Measurements from ENCODE around the gene SPAG4.

The SPAG4 gene

GRCh38 chr20:35600176-35600992 lies 15.2 kb upstream of the SPAG4 start:
- no peak for DNase-seq

- DNase-seq, result peak in 1 of 2 experiments; percentile 10
Observed at GRCh38 chr20:35600993-35601973, 14.3 kb upstream of the SPAG4 start.

- DNase-seq, result no peak
Observed at GRCh38 chr20:35601990-35602389, 13.6 kb upstream of the SPAG4 start.

- no peak for DNase-seq
Observed at GRCh38 chr20:35602851-35603495, 12.7 kb upstream of the SPAG4 start.

GRCh38 chr20:35603695-35604448 lies 11.8 kb upstream of the SPAG4 start:
- DNase-seq, result no peak

GRCh38 chr20:35604449-35604747 lies 11.2 kb upstream of the SPAG4 start:
- no peak for DNase-seq

- DNase-seq, result no peak
Observed at GRCh38 chr20:35606127-35606526, 9.5 kb upstream of the SPAG4 start.

- DNase-seq, result no peak
Observed at GRCh38 chr20:35607003-35607735, 8.5 kb upstream of the SPAG4 start.

GRCh38 chr20:35610833-35611427 lies 4.7 kb upstream of the SPAG4 start:
- no peak for DNase-seq

- no peak for DNase-seq
Observed at GRCh38 chr20:35611482-35611881, 4.1 kb upstream of the SPAG4 start.

GRCh38 chr20:35616465-35617396 lies 1.1 kb downstream of the SPAG4 start:
- peak; percentile 44 to 80 for DNase-seq

GRCh38 chr20:35617397-35618262 lies 2.0 kb downstream of the SPAG4 start:
- peak; percentile 11 to 33 for DNase-seq

GRCh38 chr20:35618263-35619131 lies 2.9 kb downstream of the SPAG4 start:
- DNase-seq, result no peak

GRCh38 chr20:35619196-35620095 lies 3.8 kb downstream of the SPAG4 start:
- peak; percentile 43 to 85 for DNase-seq

GRCh38 chr20:35620818-35621559 lies 5.4 kb downstream of the SPAG4 start:
- DNase-seq, result no peak

- DNase-seq, result no peak
Observed at GRCh38 chr20:35621560-35621946, 5.9 kb downstream of the SPAG4 start.
